Transverse colon (tissue), 4 donors: Measurements from ENCODE around the gene ZNF205. TPM values are rescaled to one million over a fixed set of nuclear protein-coding genes. Genes with fewer than 3 reads are reported as not detected.
A peak's percentile ranks its signal among the peaks of the same experiment; 100 is the strongest.

Experiments used
- DNase-seq: peaks from one replicate; pipeline ENCODE4 v3.0.0-alpha.2; 2019
- H3K27ac ChIP-seq, 4 donors: fragments of 200-600 bp; sonication (generic); 2 replicates each; pipeline ENCODE4 v1.5.1; 2016 to 2018; ENCODE audit warnings: inconsistent platforms in 4 of 4
- H3K27me3 ChIP-seq: fragments of 200-600 bp; sonication (generic); 2 replicates; pipeline ENCODE4 v1.5.1; 2017; ENCODE audit warnings: inconsistent platforms
- H3K36me3 ChIP-seq, 4 donors: fragments of 200-600 bp; sonication (generic); 2 replicates each; pipeline ENCODE4 v1.5.1; 2017 to 2019; ENCODE audit warnings: inconsistent platforms in 4 of 4
- H3K4me1 ChIP-seq, 4 donors: fragments of 200-600 bp; sonication (generic); 2 replicates each; pipeline ENCODE4 v1.5.1; 2017 to 2020; ENCODE audit warnings: inconsistent platforms in 4 of 4
- H3K4me3 ChIP-seq, 4 donors: fragments of 200-600 bp; sonication (generic); 1 replicate in 1 of 4; 2 replicates in 3 of 4; pipeline versions ENCODE4 v1.5.1 to v1.6.1; 2017 to 2019; ENCODE audit warnings: inconsistent platforms in 4 of 4
- H3K9me3 ChIP-seq, 2 donors: fragments of 200-600 bp; sonication (generic); 2 replicates each; pipeline ENCODE4 v1.5.1; 2017 to 2019; ENCODE audit warnings: inconsistent platforms in 2 of 2
- CTCF ChIP-seq, 5 experiments: fragments of 200-600 bp in 3 of 5; fragments of 450-650 bp in 2 of 5; sonication (generic) in 3 of 5; IDR thresholded peaks; 1 replicate in 2 of 5; 2 replicates in 3 of 5; pipeline ENCODE4 v1.5.1; 2016 to 2017; ENCODE audit warnings: antibody characterized with exemption in 5 of 5, inconsistent platforms in 3 of 5, mild to moderate bottlenecking in 2 of 5, moderate library complexity in 1 of 5
- EP300 ChIP-seq: sonication (generic); formaldehyde crosslinking; IDR thresholded peaks from one replicate; pipeline ENCODE4 v1.6.1; 2017; ENCODE audit warnings: antibody characterized with exemption, low read depth
- POLR2A ChIP-seq: fragments of 450-650 bp; IDR thresholded peaks from one replicate; pipeline ENCODE4 v1.6.1; 2016; ENCODE audit warnings: antibody characterized with exemption, mild to moderate bottlenecking, moderate library complexity
- POLR2AphosphoS5 ChIP-seq, 3 donors: sonication (generic); formaldehyde crosslinking; IDR thresholded peaks; one replicate each; pipeline ENCODE4 v1.6.1; 2016; ENCODE audit warnings: antibody characterized with exemption in 3 of 3
- WGBS, 2 donors: methylation state at CpG; one replicate each; pipeline ENCODE4 v1.1.5; 2018; ENCODE audit warnings: low coverage in 1 of 2; 5-methylcytosine and 5-hydroxymethylcytosine counted together
- in situ Hi-C, 4 donors: fragments of 200-750 bp; cut with MboI; loops; one replicate each; pipeline versions ENCODE4 v1.15.0 to v1.15.1; 2017; ENCODE audit warnings: low sequenced_read_pairs in 3 of 4, low pct_ligation_motif_present in 1 of 4, low pct_unique_long_range_greater_than_20kb in 1 of 4
- intact Hi-C: fragments of 100-400 bp; cut with DNase I; formaldehyde crosslinking; loops from one replicate; pipeline ENCODE4 v1.15.1; 2023; ENCODE audit warnings: low total_unique reads
- total RNA-seq, 4 donors: library from RNA; depleted of rRNA; stranded (reverse); fragments of >200 nt; gene quantifications; one replicate each; pipeline ENCODE4 v1.1.0, GENCODE V29; 2016

The ZNF205 gene
- total RNA-seq, 4 donors from 2014 or later: 5.2 to 16.3 (median 15.5) TPM

- in situ Hi-C loops: loop anchor here in 2 of 4 donors (10.0 kb wide), 1 partner anchor 59 kb away; the partner anchor contains the start of gene IL32 (in 2 of the 2)
- intact Hi-C loops: no loop called here
Measured at GRCh38 chr16:3123986-3124886, 11.8 kb downstream of the ZNF205 start.

GRCh38 chr16:3127745-3128144 lies 15.4 kb downstream of the ZNF205 start:
- Histone ChIP-seq H3K27ac (no peak overlapping the region), H3K4me1 (peaks cover 16 to 39% (median 23%) of the 10 kb centered on the region in 4 donors), H3K36me3 (no peaks in the 10 kb centered on the region), H3K9me3 (no peaks in the 10 kb centered on the region), H3K27me3 (no peaks in the 10 kb centered on the region), H3K4me3 (no peak overlapping the region)
- no peak for DNase-seq
- WGBS, 2 donors: 44 to 72% methylated on average over 4 to 6 of the region's 6 CpGs
- in situ Hi-C loops: loop anchor here in 3 of 4 donors (10.0 to 25.0 kb wide), 2 partner anchors 63 to 90 kb away; partner anchors contain the start of genes IL32 (in 2 of the 3), BICDL2 (in 1 of the 3) and MMP25 (in 1 of the 3)
- intact Hi-C loops: loop anchor here (5.0 kb wide), 1 partner anchor 70 kb away; no protein-coding TSS in a partner anchor
- TF ChIP-seq POLR2AphosphoS5 (IDR thresholded peaks at IDR 0.05) (no peak), CTCF (IDR thresholded peaks at IDR 0.05) (no peak), POLR2A (no peak), EP300 (no peak)

More at GRCh38 chr16:3123986-3124886, 11.8 kb downstream of the ZNF205 start:
- Histone ChIP-seq H3K4me1 (peaks cover 13 to 24% (median 19%) of the 10 kb centered on the region in 4 donors), H3K4me3 (peak overlapping the region; percentile 67 to 72 (median 69)), H3K27me3 (no peaks in the 10 kb centered on the region), H3K9me3 (no peaks in the 10 kb centered on the region), H3K27ac (peak overlapping the region; percentile 85 to 94 (median 89)), H3K36me3 (no peaks in the 10 kb centered on the region)
- WGBS, 2 donors: 0 to 1% methylated on average over 1 to 49 of the region's 72 CpGs
- TF ChIP-seq POLR2AphosphoS5 (IDR thresholded peaks at IDR 0.05) (peak; percentile 42 to 67 (median 66)), EP300 (no peak), POLR2A (peak; percentile 69), CTCF (IDR thresholded peaks at IDR 0.05) (peak in 3 of 5 experiments; percentile 10 to 45 (median 27))
- peak; percentile 97 for DNase-seq

- intact Hi-C loops: loop anchor here (5.0 kb wide), 1 partner anchor 72 kb away; no protein-coding TSS in a partner anchor
- peak overlapping the region; percentile 17 to 67 (median 37) for H3K4me3 ChIP-seq
- peak; percentile 90 to 95 (median 92) for TF ChIP-seq CTCF (IDR thresholded peaks at IDR 0.05)
- peak in 2 of 3 donors; percentile 36 to 46 for TF ChIP-seq POLR2AphosphoS5 (IDR thresholded peaks at IDR 0.05)
- TF ChIP-seq EP300: no peak
- TF ChIP-seq POLR2A: peak; percentile 32
- H3K36me3 ChIP-seq: no peaks in the 10 kb centered on the region
- H3K27me3 ChIP-seq: no peaks in the 10 kb centered on the region
- DNase-seq: peak; percentile 74
- in situ Hi-C loops: loop anchor here in 3 of 4 donors (10.0 to 25.0 kb wide), 2 partner anchors 65 to 92 kb away; partner anchors contain the start of genes IL32 (in 2 of the 3), BICDL2 (in 1 of the 3) and MMP25 (in 1 of the 3)
- H3K9me3 ChIP-seq: no peaks in the 10 kb centered on the region
- H3K4me1 ChIP-seq: peaks cover 12 to 46% (median 26%) of the 10 kb centered on the region in 4 donors
- H3K27ac ChIP-seq: peak overlapping the region; percentile 80 to 83 (median 82)
- WGBS, 2 donors: 9 to 42% methylated on average over 2 to 28 of the region's 28 CpGs
Measured at GRCh38 chr16:3129137-3130131, 17.0 kb downstream of the ZNF205 start.
